Measurements from ENCODE around the gene PVALEF.

The PVALEF gene

GRCh38 chr17:81163703-81164370, 1.5 kb upstream of the PVALEF start:
- no peak for DNase-seq

GRCh38 chr17:81164371-81165245, 699 bp upstream of the PVALEF start:
- no peak for DNase-seq

- no peak for DNase-seq
These were observed 756 bp downstream of the PVALEF start, which contains the start of gene AATK for GRCh38 chr17:81166033-81166492. Gene AATK (minus strand): TSS chr17:81166221. CDS start chr17:81165992, 229 bp downstream.

GRCh38 chr17:81167194-81167524, 1.9 kb downstream of the PVALEF start:
- DNase-seq = no peak

GRCh38 chr17:81167638-81168037, 2.3 kb downstream of the PVALEF start:
- no peak for DNase-seq

- no peak for DNase-seq
These were observed 4.6 kb downstream of the PVALEF start for GRCh38 chr17:81169870-81170309.

GRCh38 chr17:81170727-81171494, 5.6 kb downstream of the PVALEF start:
- no peak for DNase-seq

- DNase-seq = no peak
These were observed 6.6 kb downstream of the PVALEF start for GRCh38 chr17:81171941-81172340.

- DNase-seq = no peak
These were observed 7.9 kb downstream of the PVALEF start for GRCh38 chr17:81173052-81173761.

- no peak for DNase-seq
These were observed 8.5 kb downstream of the PVALEF start for GRCh38 chr17:81173762-81174155.

GRCh38 chr17:81176666-81177065, 11.4 kb downstream of the PVALEF start:
- no peak for DNase-seq

- no peak for DNase-seq
These were observed 13.1 kb downstream of the PVALEF start for GRCh38 chr17:81178136-81179091.

- no peak for DNase-seq
These were observed 13.9 kb downstream of the PVALEF start for GRCh38 chr17:81179220-81179619.

GRCh38 chr17:81179861-81180260, 14.6 kb downstream of the PVALEF start:
- DNase-seq = no peak

- DNase-seq = no peak
These were observed 15.8 kb downstream of the PVALEF start for GRCh38 chr17:81180836-81181810.

GRCh38 chr17:81181811-81182185, 16.5 kb downstream of the PVALEF start:
- no peak for DNase-seq

- no peak for DNase-seq
These were observed 17.3 kb downstream of the PVALEF start for GRCh38 chr17:81182596-81182995.

- no peak for DNase-seq
These were observed 18.0 kb downstream of the PVALEF start for GRCh38 chr17:81183316-81183715.

- no peak for DNase-seq
These were observed 18.5 kb downstream of the PVALEF start for GRCh38 chr17:81183807-81184206.

GRCh38 chr17:81184555-81184954, 19.2 kb downstream of the PVALEF start:
- DNase-seq = no peak
